KMS-11 (cell line): ENCODE results near the gene VSTM2B.
"Not testable (repeated sequence)": the region's sequence is repeated elsewhere in the genome, so short reads cannot be mapped to it uniquely, and the experiment has no call there.

Experiments used
- H2AFZ ChIP-seq: fragments of 200-600 bp; sonication (generic); 2 replicates; pipeline ENCODE4 v1.6.1; 2016; ENCODE audit warnings: antibody characterized with exemption, mixed run types, low read depth
- H3K27ac ChIP-seq: fragments of 200-600 bp; sonication (generic); 2 replicates; pipeline ENCODE4 v1.6.1; 2016; ENCODE audit warnings: mild to moderate bottlenecking, mixed run types
- H3K27me3 ChIP-seq: fragments of 200-600 bp; sonication (generic); 2 replicates; pipeline ENCODE4 v1.6.1; 2017; ENCODE audit warnings: mild to moderate bottlenecking, low read depth, mixed run types, moderate library complexity; ENCODE audit not compliant: insufficient read depth
- H3K36me3 ChIP-seq: fragments of 200-600 bp; sonication (generic); 2 replicates; pipeline ENCODE4 v1.6.1; 2017; ENCODE audit warnings: mild to moderate bottlenecking, mixed run types; ENCODE audit not compliant: insufficient read depth
- H3K4me1 ChIP-seq: fragments of 200-600 bp; sonication (generic); 2 replicates; pipeline ENCODE4 v1.6.1; 2016; ENCODE audit warnings: mild to moderate bottlenecking, low read depth, mixed run types; ENCODE audit not compliant: poor library complexity, severe bottlenecking
- H3K4me2 ChIP-seq: fragments of 200-600 bp; sonication (generic); 2 replicates; pipeline ENCODE4 v1.7.0; 2016; ENCODE audit warnings: mild to moderate bottlenecking, mixed run types
- H3K4me3 ChIP-seq: fragments of 200-600 bp; sonication (generic); IDR thresholded peaks from 2 replicates; pipeline ENCODE4 v1.6.1; 2017; ENCODE audit warnings: low read depth, low read length, mixed read lengths; ENCODE audit not compliant: insufficient read depth
- H3K79me2 ChIP-seq: fragments of 200-600 bp; sonication (generic); 2 replicates; pipeline ENCODE4 v1.6.1; 2016; ENCODE audit warnings: low read depth, mixed run types; ENCODE audit not compliant: insufficient read depth
- H3K9ac ChIP-seq: fragments of 200-600 bp; sonication (generic); 2 replicates; pipeline ENCODE4 v1.6.1; 2016; ENCODE audit warnings: mild to moderate bottlenecking, mixed run types
- H4K20me1 ChIP-seq: fragments of 200-600 bp; sonication (generic); 2 replicates; pipeline ENCODE4 v1.6.1; 2016; ENCODE audit warnings: mild to moderate bottlenecking, mixed run types; ENCODE audit not compliant: insufficient read depth
- CTCF ChIP-seq: fragments of 200-600 bp; sonication (generic); conservative IDR thresholded peaks from 2 replicates; pipeline ENCODE4 v1.6.1; 2017; ENCODE audit warnings: low read depth, mild to moderate bottlenecking, antibody characterized with exemption, low read length, moderate library complexity, mixed read lengths

VSTM2B gene

DNA sequence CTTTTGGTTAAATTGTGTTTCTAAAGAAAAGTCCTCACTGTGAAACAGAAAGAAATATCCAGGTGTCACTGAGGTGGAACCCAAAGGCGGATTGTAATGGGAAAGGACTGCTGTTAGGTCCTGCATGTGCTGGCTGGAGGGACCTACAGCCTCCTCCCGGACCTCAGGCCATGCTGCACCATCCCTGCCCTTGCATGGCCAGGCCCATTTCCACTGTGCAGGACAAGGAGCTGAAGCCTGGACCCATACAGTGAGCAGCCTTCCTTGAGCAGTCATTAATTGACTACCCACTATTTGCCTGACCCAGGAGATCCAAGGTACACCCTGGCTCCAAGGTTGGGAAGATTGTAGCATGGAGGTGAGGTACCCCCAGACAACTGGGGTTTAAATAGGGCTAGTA, 17.6 kb downstream of the VSTM2B start:
- no peak for TF ChIP-seq CTCF
- no peaks in the 10 kb centered on the region for H3K79me2 ChIP-seq
- no peak overlapping the region for H3K27ac ChIP-seq
- no peaks in the 10 kb centered on the region for H3K27me3 ChIP-seq
- H3K4me2 ChIP-seq = no peak overlapping the region
- no peaks in the 10 kb centered on the region for H4K20me1 ChIP-seq
- no peaks in the 10 kb centered on the region for H3K36me3 ChIP-seq
- H3K4me1 ChIP-seq = no peaks in the 10 kb centered on the region
- no peak overlapping the region for H3K9ac ChIP-seq
- H3K4me3 ChIP-seq = no peak overlapping the region
- H2AFZ ChIP-seq = no peak overlapping the region

DNA sequence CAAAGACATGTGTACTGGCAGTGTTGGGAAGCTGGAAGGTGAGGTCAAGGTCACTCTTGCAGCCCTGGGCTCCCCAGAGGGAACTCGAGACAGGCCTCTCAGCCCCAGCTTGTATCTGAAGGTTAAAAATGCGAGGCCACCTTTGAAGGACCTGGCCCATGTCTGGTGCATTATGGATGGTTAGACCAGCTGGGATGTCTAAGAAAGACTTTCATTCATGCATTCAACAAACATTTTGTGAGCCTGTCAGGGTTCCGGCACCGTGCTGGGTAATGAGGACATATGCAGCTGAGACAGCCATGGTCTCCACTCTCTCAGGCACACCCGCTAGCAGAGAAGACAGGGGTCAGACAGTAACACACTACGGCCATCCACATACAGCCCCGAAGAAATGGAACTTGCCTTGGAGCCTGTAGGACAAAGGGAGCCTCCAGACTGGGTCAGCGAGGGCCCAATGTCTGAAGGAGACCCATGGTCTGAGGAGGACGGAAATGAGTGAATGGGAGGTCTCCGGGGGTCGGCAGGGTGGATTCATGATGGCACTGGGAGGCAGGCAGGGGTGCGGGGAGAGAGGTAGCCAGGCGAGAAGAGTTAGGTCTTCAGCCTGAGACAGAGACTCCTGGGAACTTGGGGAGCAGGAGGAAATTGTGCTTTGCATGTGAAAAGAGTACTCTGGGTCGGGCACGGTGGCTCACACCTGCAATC, 19.0 kb downstream of the VSTM2B start:
- H3K4me1 ChIP-seq = no peaks in the 10 kb centered on the region
- no peak overlapping the region for H3K27ac ChIP-seq
- no peak overlapping the region for H3K4me3 ChIP-seq
- H3K27me3 ChIP-seq = no peaks in the 10 kb centered on the region
- H3K36me3 ChIP-seq = no peaks in the 10 kb centered on the region
- no peaks in the 10 kb centered on the region for H4K20me1 ChIP-seq
- no peak overlapping the region for H2AFZ ChIP-seq
- no peak overlapping the region for H3K4me2 ChIP-seq
- H3K9ac ChIP-seq = no peak overlapping the region
- H3K79me2 ChIP-seq = no peaks in the 10 kb centered on the region
- no peak for TF ChIP-seq CTCF

- not testable (repeated sequence) for H4K20me1 ChIP-seq, H3K27me3 ChIP-seq, H3K4me1 ChIP-seq, H3K27ac ChIP-seq, H3K79me2 ChIP-seq, H3K9ac ChIP-seq, H3K4me2 ChIP-seq, H3K4me3 ChIP-seq, H3K36me3 ChIP-seq, H2AFZ ChIP-seq
Measured at GRCh38 chr19:29545447-29545846, 19.7 kb downstream of the VSTM2B start.

GRCh38 chr19:29545866-29546582, 20.2 kb downstream of the VSTM2B start:
- Histone ChIP-seq H3K4me3 (no peak overlapping the region), H4K20me1 (no peaks in the 10 kb centered on the region), H3K4me2 (no peak overlapping the region), H3K9ac (no peak overlapping the region), H3K27ac (no peak overlapping the region), H2AFZ (no peak overlapping the region), H3K4me1 (no peaks in the 10 kb centered on the region), H3K36me3 (no peaks in the 10 kb centered on the region), H3K79me2 (no peaks in the 10 kb centered on the region), H3K27me3 (no peaks in the 10 kb centered on the region)
- no peak for TF ChIP-seq CTCF
